HepG2 (cell line): ENCODE measurements around the gene NDC1. TPM values are rescaled to one million over a fixed set of nuclear protein-coding genes. Genes with fewer than 3 reads are reported as not detected.

ENCODE experiments used
- ATAC-seq: fragments of 200-7000 bp; cut with Tn5 transposase; 3 replicates; pipeline ENCODE4 v1.9.1; 2020; ENCODE audit warnings: mild to moderate bottlenecking, moderate library complexity
- BruUV-seq: library from RNA; stranded (reverse); fragments of 400-500 nt; replicated peaks from 2 replicates; lab custom pipeline; 2021; lab: Mats Ljungman, UMichigan
- CTCF ChIA-PET: fragments of 300-600 bp; formaldehyde crosslinking; extraction: SDS; loops from one replicate; lab custom pipeline; 2021; ENCODE audit warnings: low total read pairs, inconsistent platforms, low intra/inter-chr PET ratio; lab: Yijun Ruan, JAX
- POLR2A ChIA-PET: fragments of 350-600 bp; sonication (Branson Sonifier 250); formaldehyde crosslinking; loops from one replicate; lab custom pipeline; 2020; ENCODE audit warnings: antibody characterized with exemption, inconsistent platforms; lab: Yijun Ruan, JAX
- DNase-seq: peaks from one replicate; pipeline ENCODE4 v3.0.0-alpha.2; 2015; ENCODE audit warnings: low spot score
- FAIRE-seq: peaks from 3 replicates; lab custom pipeline; 2011; peaks lifted over from hg19 to GRCh38; lab: Jason Lieb, UNC
- H2AFZ ChIP-seq: one replicate; pipeline ENCODE4 v1.6.1; 2011; ENCODE audit warnings: low read length, inconsistent platforms
- H3K27ac ChIP-seq: fragments of 300-600 bp; 3 replicates; pipeline ENCODE4 v1.8.0; 2011; ENCODE audit warnings: mixed run types, mild to moderate bottlenecking, mixed read lengths, low read length, inconsistent platforms; ENCODE audit not compliant: insufficient read depth; ENCODE audit errors: extremely low read length
- H3K27me3 ChIP-seq, 2 experiments: fragments of 200-600 bp in 1 of 2; 2 replicates in 1 of 2; 3 replicates in 1 of 2; pipeline versions ENCODE4 v1.6.0 to v1.8.0; 2011; ENCODE audit warnings: low read length in 2 of 2, mild to moderate bottlenecking in 2 of 2, moderate library complexity in 2 of 2, inconsistent platforms in 1 of 2; ENCODE audit not compliant: insufficient read depth in 2 of 2, control insufficient read depth in 1 of 2
- H3K36me3 ChIP-seq, 2 experiments: fragments of 200-600 bp in 1 of 2; replicated peaks in 1 of 2; 2 replicates in 1 of 2; 3 replicates in 1 of 2; pipeline versions ENCODE4 v1.5.1 to v1.8.0; 2011; ENCODE audit warnings: low read length in 2 of 2, inconsistent platforms in 1 of 2; ENCODE audit not compliant: insufficient read depth in 2 of 2, control insufficient read depth in 1 of 2
- H3K4me1 ChIP-seq: 2 replicates; pipeline ENCODE4 v1.5.1; 2012; ENCODE audit warnings: low read length, inconsistent platforms; ENCODE audit not compliant: insufficient read depth
- H3K4me2 ChIP-seq: 2 replicates; pipeline ENCODE4 v1.6.0; 2011; ENCODE audit warnings: low read depth, low read length, inconsistent platforms
- H3K4me3 ChIP-seq, 3 experiments: fragments of 200-600 bp in 1 of 3; sonication (generic), shearing (Covaris generic) in 1 of 3; replicated peaks in 1 of 3; 2 replicates each; pipeline ENCODE4 v1.5.1; 2011 to 2016; ENCODE audit warnings: low read length in 3 of 3, inconsistent platforms in 2 of 3, low read depth in 2 of 3, mild to moderate bottlenecking in 2 of 3, control low read depth in 1 of 3, mixed read lengths in 1 of 3; ENCODE audit not compliant: insufficient read depth in 1 of 3
- H3K79me2 ChIP-seq: one replicate; pipeline ENCODE4 v1.6.1; 2011; ENCODE audit warnings: low read length, inconsistent platforms; ENCODE audit not compliant: insufficient read depth
- H3K9ac ChIP-seq: 2 replicates; pipeline ENCODE4 v1.6.0; 2011; ENCODE audit warnings: mild to moderate bottlenecking, low read depth, low read length, inconsistent platforms; ENCODE audit not compliant: insufficient read depth
- H3K9me3 ChIP-seq: 2 replicates; pipeline ENCODE4 v1.5.1; 2012; ENCODE audit warnings: mild to moderate bottlenecking, low read length
- H4K20me1 ChIP-seq: 2 replicates; pipeline ENCODE4 v1.6.0; 2011; ENCODE audit warnings: inconsistent platforms, mild to moderate bottlenecking, low read length, moderate library complexity; ENCODE audit not compliant: insufficient read depth
- ATF3 ChIP-seq: sonication (generic); formaldehyde crosslinking; IDR thresholded peaks from 2 replicates; pipeline ENCODE4 v1.4.0; 2020; ENCODE audit warnings: missing genetic modification reagents
- CENPBD1 ChIP-seq: sonication (generic); formaldehyde crosslinking; IDR thresholded peaks from 2 replicates; pipeline ENCODE4 v1.8.0; 2022; ENCODE audit warnings: missing genetic modification reagents, low read depth, mild to moderate bottlenecking, borderline replicate concordance
- GTF2F1 ChIP-seq: fragments of 150-350 bp; IDR thresholded peaks from 2 replicates; pipeline ENCODE4 v1.6.1; 2014; ENCODE audit warnings: low read length
- HOXA7 ChIP-seq: sonication (generic); formaldehyde crosslinking; IDR thresholded peaks from 2 replicates; pipeline ENCODE4 v1.8.1; 2022; ENCODE audit warnings: mild to moderate bottlenecking, missing genetic modification reagents, moderate library complexity
- MAFK ChIP-seq, 2 experiments: IDR thresholded peaks in 1 of 2; conservative IDR thresholded peaks in 1 of 2; 2 replicates each; pipeline ENCODE4 v1.6.1; 2011; ENCODE audit warnings: improper control_type of control experiment in 2 of 2, low read length in 2 of 2
- SP5 ChIP-seq: IDR thresholded peaks from 2 replicates; pipeline ENCODE4 v1.6.1; 2016; ENCODE audit warnings: low read depth, borderline replicate concordance
- TCF12 ChIP-seq, 2 experiments: fragments of 450-650 bp in 1 of 2; sonication (generic) in 1 of 2; formaldehyde crosslinking in 1 of 2; IDR thresholded peaks; 2 replicates each; pipeline versions ENCODE4 v1.6.1 to v1.8.0; 2017 to 2022; ENCODE audit warnings: antibody characterized with exemption in 1 of 2, mild to moderate bottlenecking in 1 of 2, missing genetic modification reagents in 1 of 2, moderate library complexity in 1 of 2
- TSC22D2 ChIP-seq: sonication (generic); formaldehyde crosslinking; IDR thresholded peaks from 2 replicates; pipeline ENCODE4 v1.5.1; 2020; ENCODE audit warnings: missing genetic modification reagents, mild to moderate bottlenecking, borderline replicate concordance
- YY1 ChIP-seq: IDR thresholded peaks from 2 replicates; pipeline ENCODE4 v1.6.1; 2011; ENCODE audit warnings: low read length, low read depth, moderate library complexity, mild to moderate bottlenecking; ENCODE audit not compliant: insufficient read depth, insufficient replicate concordance
- ZBTB3 ChIP-seq: sonication (generic); formaldehyde crosslinking; IDR thresholded peaks from 2 replicates; pipeline ENCODE4 v1.4.0; 2020; ENCODE audit warnings: low read depth, mild to moderate bottlenecking, moderate library complexity, missing genetic modification reagents, borderline replicate concordance
- ZBTB7A ChIP-seq: sonication (generic); formaldehyde crosslinking; IDR thresholded peaks from 2 replicates; pipeline ENCODE4 v1.8.0; 2022; ENCODE audit warnings: mild to moderate bottlenecking, missing genetic modification reagents
- ZNF446 ChIP-seq: sonication (generic); formaldehyde crosslinking; IDR thresholded peaks from 2 replicates; pipeline ENCODE4 v1.5.0; 2020; ENCODE audit warnings: mild to moderate bottlenecking, missing genetic modification reagents
- ZNF614 ChIP-seq: IDR thresholded peaks from 2 replicates; pipeline ENCODE4 v1.6.1; 2018; ENCODE audit warnings: missing biosample characterization, missing genetic modification reagents, inconsistent platforms, borderline replicate concordance
- WGBS: methylation state at CpG from one replicate; pipeline ENCODE4 v1.1.6; 2017; ENCODE audit warnings: low lambda C conversion rate; 5-methylcytosine and 5-hydroxymethylcytosine counted together
- in situ Hi-C: cut with HindIII; loops from 2 replicates; pipeline ENCODE4 v1.10.0; 2017; ENCODE audit warnings: low pct_unique_long_range_greater_than_20kb; ENCODE audit not compliant: extremely low pct_ligation_motif_present
- intact Hi-C: fragments of 100-400 bp; cut with micrococcal nuclease; formaldehyde crosslinking; loops from one replicate; pipeline ENCODE4 v1.10.0; 2022; ENCODE audit not compliant: unreplicated experiment
- polyA plus RNA-seq, 8 experiments: library from polyadenylated mRNA; depleted of rRNA in 3 of 8; stranded (reverse) in 7 of 8; unstranded in 1 of 8; fragments of >200 nt; fragmentation: Illumina TruSeq in 4 of 8; extraction: Trizol in 4 of 8; gene quantifications; 2 replicates each; pipeline versions ENCODE4 v1.2.1 to v1.2.3, GENCODE V29; 2011 to 2016; ENCODE audit warnings: low read depth in 4 of 8, missing spikeins in 1 of 8, mixed read lengths in 1 of 8; ENCODE audit not compliant: insufficient read depth in 1 of 8
- total RNA-seq, 5 experiments: library from RNA; depleted of rRNA; stranded (reverse); fragments of >200 nt; fragmentation: Illumina TruSeq; extraction: Trizol; gene quantifications; 2 replicates each; pipeline ENCODE4 v1.2.3, GENCODE V29; 2016; ENCODE audit warnings: low read depth in 1 of 5

NDC1 gene
- total and polyA plus RNA-seq, 2 of the 13 experiments (the other 11 are each of a cell fraction or from before 2014, with no cell fraction given) = 38.1 to 50.9 TPM

DNA sequence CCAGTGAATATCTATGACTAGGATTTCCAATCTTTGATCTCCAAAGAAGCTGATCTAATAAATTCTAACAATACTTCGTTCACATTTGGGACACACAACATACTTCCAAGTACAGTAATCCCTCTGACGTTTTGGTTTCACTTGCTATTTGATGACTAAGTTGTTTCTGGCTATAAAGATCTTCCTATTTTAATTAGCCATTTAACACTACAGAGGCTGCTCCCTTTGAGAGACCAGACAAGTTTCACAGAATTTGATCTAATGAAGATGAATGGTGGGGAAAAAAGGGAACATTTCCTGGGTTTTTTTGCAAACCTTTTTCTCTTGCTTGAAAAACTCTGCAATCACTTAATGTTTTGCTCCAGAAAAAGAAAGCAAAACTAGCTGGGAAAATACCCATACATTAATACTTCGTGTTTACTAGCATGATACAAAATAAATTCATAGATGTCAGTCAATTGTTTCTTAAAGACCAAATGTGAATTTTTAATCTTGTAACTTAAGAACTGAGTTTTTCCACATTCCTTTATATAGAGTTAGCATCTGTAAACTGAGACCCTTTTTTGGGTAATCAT lies 71.2 kb downstream of the NDC1 start:
- no peak overlapping the region for H3K27ac ChIP-seq
- in situ Hi-C loops = no loop called here
- DNase-seq (no peak), FAIRE-seq (no peak), ATAC-seq (no peak)
- H3K4me3 ChIP-seq = no peak overlapping the region
- H3K36me3 ChIP-seq = peaks cover 6 to 38% of the 10 kb centered on the region in 2 experiments
- TF ChIP-seq HOXA7 (CRISPR knock-in tag) (no peak), SP5 (CRISPR knock-in tag) (no peak), MAFK (conservative IDR thresholded peaks at IDR 0.05 in 1 of 2, IDR thresholded peaks at IDR 0.05 in 1 of 2; ENCODE audit: low read length in 2 of 2) (peak in 1 of 2 experiments; percentile 27; a peak in 1 of 4 replicates), TCF12 (IDR thresholded peaks at IDR 0.05) (no peak), TCF12 (CRISPR knock-in tag; IDR thresholded peaks at IDR 0.05) (no peak), ZNF614 (CRISPR knock-in tag) (no peak)
- TF ChIP-seq, all 625 proteins: peak for 1
- 93% methylated on average over 3 of the region's 3 CpGs for WGBS
- CTCF ChIA-PET = no interaction called here
- no TSS peak for BruUV-seq
- POLR2A ChIA-PET = no interaction called here
- Histone ChIP-seq H3K9me3 (no peaks in the 10 kb centered on the region), H3K79me2 (no peaks in the 10 kb centered on the region), H2AFZ (no peak overlapping the region), H3K27me3 (no peaks in the 10 kb centered on the region), H3K4me2 (no peak overlapping the region), H4K20me1 (no peaks in the 10 kb centered on the region), H3K9ac (no peak overlapping the region), H3K4me1 (no peaks in the 10 kb centered on the region)
- intact Hi-C loops = no loop called here

DNA sequence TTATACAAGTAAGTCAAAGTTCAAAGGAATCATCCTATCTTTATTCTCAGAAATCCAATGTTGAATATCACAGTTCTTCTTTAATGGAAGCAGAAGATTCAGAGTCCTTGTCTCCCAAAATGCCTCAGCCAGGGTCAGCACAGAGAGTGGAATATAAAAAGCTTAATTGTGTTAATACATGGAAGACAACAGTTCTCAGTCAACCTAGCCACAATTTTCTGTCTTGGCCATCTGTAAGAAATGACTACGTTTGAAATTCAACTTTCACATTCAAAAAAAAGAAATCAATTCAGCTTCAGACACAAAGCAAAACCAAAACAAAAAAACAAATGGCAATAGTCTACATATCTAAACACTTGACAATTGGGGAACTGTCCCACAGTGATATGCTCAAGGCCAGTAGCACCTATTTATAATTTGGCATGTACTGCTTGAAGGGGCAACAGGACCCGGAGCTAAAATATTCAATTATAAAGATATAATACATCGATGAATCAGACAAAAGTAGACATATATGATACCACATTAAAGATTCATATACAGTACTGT lies 71.8 kb downstream of the NDC1 start:
- Histone ChIP-seq H3K4me2 (no peak overlapping the region), H3K9me3 (no peaks in the 10 kb centered on the region), H3K4me3 (no peak overlapping the region), H3K27ac (no peak overlapping the region), H3K9ac (no peak overlapping the region), H3K79me2 (no peaks in the 10 kb centered on the region), H3K4me1 (no peaks in the 10 kb centered on the region), H3K27me3 (no peaks in the 10 kb centered on the region), H3K36me3 (peaks cover 6 to 33% of the 10 kb centered on the region in 2 experiments), H4K20me1 (no peaks in the 10 kb centered on the region), H2AFZ (no peak overlapping the region)
- ATAC-seq (no peak), FAIRE-seq (no peak), DNase-seq (no peak)
- POLR2A ChIA-PET = no interaction called here
- BruUV-seq = no TSS peak
- TF ChIP-seq TSC22D2 (no peak), GTF2F1 (no peak), YY1 (no peak), CENPBD1 (CRISPR knock-in tag) (no peak), ZNF446 (CRISPR knock-in tag) (no peak), ZBTB7A (CRISPR knock-in tag) (no peak), ATF3 (no peak), ZBTB3 (CRISPR knock-in tag) (no peak)
- WGBS = 97% methylated on average over 3 of the region's 3 CpGs
- intact Hi-C loops = no loop called here
- CTCF ChIA-PET = no interaction called here
- in situ Hi-C loops = no loop called here
